Measurements from ENCODE around the gene S100A5.

GRCh38 chr1:153538315-153538821, 2.4 kb downstream of the S100A5 start:
- peak in 1 of 3 experiments; percentile 20; a peak in 1 of 6 replicates for TF ChIP-seq CTCF (IDR thresholded peaks at IDR 0.05 in 2 of 3, conservative IDR thresholded peaks at IDR 0.05 in 1 of 3; ENCODE audit: borderline replicate concordance in 1 of 3, insufficient read depth in 1 of 3, low read depth in 2 of 3, low read length in 2 of 3)
- peak; percentile 46 for TF ChIP-seq POLR2AphosphoS5 (IDR thresholded peaks at IDR 0.05; ENCODE audit: low read depth, low read length)
- TF ChIP-seq EZH2phosphoT487 (IDR thresholded peaks at IDR 0.05; ENCODE audit: borderline replicate concordance), result no peak
- TF ChIP-seq RAD21 (IDR thresholded peaks at IDR 0.05; ENCODE audit: low read depth), result no peak
- TF ChIP-seq EZH2 (IDR thresholded peaks at IDR 0.05), result no peak
- no peak for TF ChIP-seq MAX (IDR thresholded peaks at IDR 0.05)
- TF ChIP-seq TCF7L2 (IDR thresholded peaks at IDR 0.05; ENCODE audit: borderline replicate concordance, extremely low read depth, insufficient read depth, insufficient read length), result no peak
- TF ChIP-seq SRF (IDR thresholded peaks at IDR 0.05; ENCODE audit: low read depth), result no peak
- no peak for TF ChIP-seq POLR2A (IDR thresholded peaks at IDR 0.05; ENCODE audit: borderline replicate concordance, extremely low read depth, insufficient read depth, insufficient read length)
- no peak for TF ChIP-seq YY1 (IDR thresholded peaks at IDR 0.05; ENCODE audit: extremely low read depth, insufficient replicate concordance, low read depth, low read length)
- no peak for TF ChIP-seq CEBPB (IDR thresholded peaks at IDR 0.05; ENCODE audit: low read depth)
- no peak for TF ChIP-seq ZNF274 (IDR thresholded peaks at IDR 0.05; ENCODE audit: low read depth, low read length)
- TF ChIP-seq SP1 (IDR thresholded peaks at IDR 0.05; ENCODE audit: low read depth), result no peak
